BE2C (cell line): ENCODE results near the gene XXYLT1.
A peak's percentile ranks its signal among the peaks of the same experiment; 100 is the strongest.

Experiments used
- DNase-seq: peaks from one replicate; pipeline ENCODE4 v3.0.0-alpha.2; 2020
- H3K27me3 ChIP-seq: fragments of 250-450 bp; sonication (Bioruptor Pico); 2 replicates; pipeline ENCODE4 v1.5.1; 2020; ENCODE audit warnings: mild to moderate bottlenecking
- H3K36me3 ChIP-seq: fragments of 250-450 bp; sonication (Bioruptor Pico); 2 replicates; pipeline ENCODE4 v1.5.1; 2020; ENCODE audit warnings: mild to moderate bottlenecking
- H3K4me1 ChIP-seq: fragments of 250-450 bp; sonication (Bioruptor Pico); 2 replicates; pipeline ENCODE4 v1.5.1; 2020
- H3K4me3 ChIP-seq: 2 replicates; pipeline ENCODE4 v1.5.1; 2011; ENCODE audit warnings: low read depth, low read length
- H3K9me3 ChIP-seq: fragments of 250-450 bp; sonication (Bioruptor Pico); 2 replicates; pipeline ENCODE4 v1.5.1; 2020
- CTCF ChIP-seq: IDR thresholded peaks from 2 replicates; pipeline ENCODE4 v1.5.1; 2012; ENCODE audit warnings: mild to moderate bottlenecking, low read depth, low read length

XXYLT1 gene

GRCh38 chr3:195032106-195032759, 238.7 kb downstream of the XXYLT1 start:
- Histone ChIP-seq H3K4me3 (no peak overlapping the region), H3K36me3 (no peaks in the 10 kb centered on the region), H3K4me1 (peaks cover 9% of the 10 kb centered on the region), H3K9me3 (no peaks in the 10 kb centered on the region), H3K27me3 (no peaks in the 10 kb centered on the region)
- DNase-seq, result no peak
- TF ChIP-seq CTCF, result no peak

- no peak for TF ChIP-seq CTCF
- Histone ChIP-seq H3K9me3 (no peaks in the 10 kb centered on the region), H3K4me3 (no peak overlapping the region), H3K36me3 (no peaks in the 10 kb centered on the region), H3K4me1 (peaks cover 9% of the 10 kb centered on the region), H3K27me3 (no peaks in the 10 kb centered on the region)
- DNase-seq, result no peak
Measured at GRCh38 chr3:195031574-195032003, 239.4 kb downstream of the XXYLT1 start.

- peaks cover 9% of the 10 kb centered on the region for H3K4me1 ChIP-seq
Measured at GRCh38 chr3:195030791-195031321, 240.1 kb downstream of the XXYLT1 start.

GRCh38 chr3:195028877-195029606, 241.9 kb downstream of the XXYLT1 start:
- Histone ChIP-seq H3K27me3 (no peaks in the 10 kb centered on the region), H3K4me3 (no peak overlapping the region), H3K9me3 (no peaks in the 10 kb centered on the region), H3K36me3 (no peaks in the 10 kb centered on the region), H3K4me1 (peaks cover 9% of the 10 kb centered on the region)
- no peak for TF ChIP-seq CTCF
- no peak for DNase-seq

More at GRCh38 chr3:195030791-195031321, 240.1 kb downstream of the XXYLT1 start:
- no peak for TF ChIP-seq CTCF
- DNase-seq, result peak; percentile 49
- H3K27me3 ChIP-seq, result no peaks in the 10 kb centered on the region
- no peaks in the 10 kb centered on the region for H3K9me3 ChIP-seq
- no peak overlapping the region for H3K4me3 ChIP-seq
- H3K36me3 ChIP-seq, result no peaks in the 10 kb centered on the region

- TF ChIP-seq CTCF, result no peak
- no peak for DNase-seq
- Histone ChIP-seq H3K27me3 (no peaks in the 10 kb centered on the region), H3K36me3 (no peaks in the 10 kb centered on the region), H3K9me3 (no peaks in the 10 kb centered on the region), H3K4me1 (peaks cover 3% of the 10 kb centered on the region), H3K4me3 (no peak overlapping the region)
Measured at GRCh38 chr3:195025884-195026200, 245.1 kb downstream of the XXYLT1 start.
